Liver (tissue), 9 donors: Measurements from ENCODE around the gene ACP4. TPM values are rescaled to one million over a fixed set of nuclear protein-coding genes. Genes with fewer than 3 reads are reported as not detected.
"Not testable (repeated sequence)": the region's sequence is repeated elsewhere in the genome, so short reads cannot be mapped to it uniquely, and the experiment has no call there.

ENCODE experiments used
- DNase-seq: peaks from one replicate; pipeline ENCODE4 v3.0.0-alpha.2; 2017; ENCODE audit warnings: low spot score
- H3K27ac ChIP-seq, 2 donors: one replicate each; pipeline ENCODE4 v1.7.0; 2013; ENCODE audit warnings: inconsistent platforms in 2 of 2, low read length in 2 of 2, control low read depth in 1 of 2, low read depth in 1 of 2, mild to moderate bottlenecking in 1 of 2
- H3K27me3 ChIP-seq, 4 donors: one replicate each; pipeline versions ENCODE4 v1.6.1 to v1.7.0; 2013; ENCODE audit warnings: low read length in 3 of 4, inconsistent platforms in 1 of 4, mild to moderate bottlenecking in 1 of 4, moderate library complexity in 1 of 4; ENCODE audit not compliant: control insufficient read depth in 4 of 4, insufficient read depth in 4 of 4
- H3K36me3 ChIP-seq, 4 donors: one replicate each; pipeline versions ENCODE4 v1.6.1 to v1.7.0; 2013; ENCODE audit warnings: low read length in 3 of 4, mild to moderate bottlenecking in 3 of 4, low read depth in 1 of 4, moderate library complexity in 1 of 4; ENCODE audit not compliant: control insufficient read depth in 4 of 4, insufficient read depth in 3 of 4
- H3K4me1 ChIP-seq, 4 donors: one replicate each; pipeline versions ENCODE4 v1.6.1 to v1.7.0; 2013; ENCODE audit warnings: low read length in 3 of 4, mild to moderate bottlenecking in 3 of 4, moderate library complexity in 1 of 4; ENCODE audit not compliant: control insufficient read depth in 4 of 4, insufficient read depth in 4 of 4
- H3K4me3 ChIP-seq, 3 donors: one replicate each; pipeline versions ENCODE4 v1.6.1 to v1.7.0; 2013; ENCODE audit warnings: low read length in 3 of 3, control low read depth in 1 of 3, low read depth in 1 of 3, mild to moderate bottlenecking in 1 of 3
- H3K9ac ChIP-seq, 2 donors: one replicate each; pipeline ENCODE4 v1.7.0; 2013; ENCODE audit warnings: low read length in 2 of 2, mild to moderate bottlenecking in 2 of 2, moderate library complexity in 2 of 2, control low read depth in 1 of 2, low read depth in 1 of 2
- H3K9me3 ChIP-seq, 4 donors: one replicate each; pipeline versions ENCODE4 v1.6.1 to v1.7.0; 2013; ENCODE audit warnings: low read length in 3 of 4; ENCODE audit not compliant: control insufficient read depth in 4 of 4
- ATF3 ChIP-seq: IDR thresholded peaks from 2 replicates; pipeline ENCODE4 v1.6.1; 2016; ENCODE audit warnings: antibody characterized with exemption
- CTCF ChIP-seq: fragments of 150-350 bp; IDR thresholded peaks from 2 replicates; pipeline ENCODE4 v1.5.1; 2017; ENCODE audit warnings: improper control_type of control experiment, low read depth, low read length; ENCODE audit not compliant: missing input control
- EGR1 ChIP-seq, 2 donors: IDR thresholded peaks; 2 replicates each; pipeline ENCODE4 v1.6.1; 2016 to 2018; ENCODE audit warnings: antibody characterized with exemption in 2 of 2, low read depth in 2 of 2
- FOXA1 ChIP-seq: IDR thresholded peaks from 2 replicates; pipeline ENCODE4 v1.6.1; 2016; ENCODE audit warnings: antibody characterized with exemption
- FOXA2 ChIP-seq: IDR thresholded peaks from 2 replicates; pipeline ENCODE4 v1.6.1; 2016; ENCODE audit warnings: antibody characterized with exemption
- GABPA ChIP-seq, 2 donors: IDR thresholded peaks in 1 of 2; conservative IDR thresholded peaks in 1 of 2; 2 replicates each; pipeline ENCODE4 v1.6.1; 2016; ENCODE audit warnings: antibody characterized with exemption in 2 of 2, mild to moderate bottlenecking in 1 of 2, moderate library complexity in 1 of 2
- HNF4A ChIP-seq, 2 donors: conservative IDR thresholded peaks; 2 replicates each; pipeline ENCODE4 v1.6.1; 2016; ENCODE audit warnings: antibody characterized with exemption in 2 of 2, mild to moderate bottlenecking in 2 of 2
- HNF4G ChIP-seq: IDR thresholded peaks from 2 replicates; pipeline ENCODE4 v1.6.1; 2016; ENCODE audit warnings: antibody characterized with exemption
- JUND ChIP-seq, 2 donors: IDR thresholded peaks; 2 replicates each; pipeline ENCODE4 v1.6.1; 2016; ENCODE audit warnings: antibody characterized with exemption in 2 of 2
- MAX ChIP-seq: IDR thresholded peaks from 2 replicates; pipeline ENCODE4 v1.6.1; 2016; ENCODE audit warnings: antibody characterized with exemption
- NR2F2 ChIP-seq: IDR thresholded peaks from 2 replicates; pipeline ENCODE4 v1.6.1; 2016; ENCODE audit warnings: antibody characterized with exemption
- RAD21 ChIP-seq, 2 donors: IDR thresholded peaks; 2 replicates each; pipeline ENCODE4 v1.6.1; 2016; ENCODE audit warnings: antibody characterized with exemption in 2 of 2, mild to moderate bottlenecking in 2 of 2
- REST ChIP-seq: IDR thresholded peaks from 2 replicates; pipeline ENCODE4 v1.6.1; 2016; ENCODE audit warnings: antibody characterized with exemption, mild to moderate bottlenecking
- RXRA ChIP-seq, 2 donors: IDR thresholded peaks; 2 replicates each; pipeline ENCODE4 v1.6.1; 2017 to 2018; ENCODE audit warnings: antibody characterized with exemption in 2 of 2, mild to moderate bottlenecking in 1 of 2
- SP1 ChIP-seq: IDR thresholded peaks from 2 replicates; pipeline ENCODE4 v1.6.1; 2018; ENCODE audit warnings: antibody characterized with exemption, mild to moderate bottlenecking
- TAF1 ChIP-seq: conservative IDR thresholded peaks from 2 replicates; pipeline ENCODE4 v1.6.1; 2016; ENCODE audit warnings: antibody characterized with exemption, mild to moderate bottlenecking
- YY1 ChIP-seq: IDR thresholded peaks from 2 replicates; pipeline ENCODE4 v1.6.1; 2016; ENCODE audit warnings: antibody characterized with exemption, mild to moderate bottlenecking
- ZBTB33 ChIP-seq: IDR thresholded peaks from 2 replicates; pipeline ENCODE4 v1.6.1; 2016; ENCODE audit warnings: antibody characterized with exemption
- WGBS: extraction: QIAGEN DNeasy Blood & Tissue Kit; methylation state at CpG from one replicate; pipeline ENCODE4 v1.1.7; 2013; 5-methylcytosine and 5-hydroxymethylcytosine counted together
- polyA plus RNA-seq, 2 donors: library from polyadenylated mRNA; stranded (reverse) in 1 of 2; unstranded in 1 of 2; fragments of 200-250 nt in 1 of 2; fragments of >200 nt in 1 of 2; fragmentation: Nextera tagmentation in 1 of 2; extraction: Ambion mirVana in 1 of 2; gene quantifications; one replicate each; pipeline versions ENCODE4 v1.2.1 to v1.2.3, GENCODE V29; 2013 to 2015
- total RNA-seq, 2 donors: library from RNA; depleted of rRNA; stranded (reverse); fragments of >200 nt; gene quantifications; one replicate each; pipeline ENCODE4 v1.2.3, GENCODE V29; 2014
- donor health status: healthy.
- donor health status: healthy.
- donor health status: healthy.
- donor health status: healthy.
- donor health status: healthy.

The ACP4 gene
- total and polyA plus RNA-seq, 4 donors, result 0.06 to 0.19 TPM; not detected in 2

- H3K27me3 ChIP-seq, result no peaks in the 10 kb centered on the region
Observed at GRCh38 chr19:50768277-50768676, 21.9 kb upstream of the ACP4 start.

GRCh38 chr19:50770164-50770563 is 20.1 kb upstream of the ACP4 start, which contains the start of gene GPR32:
Gene GPR32 (plus strand): TSS chr19:50770464. CDS start chr19:50770601, 137 bp downstream.
- H3K27ac ChIP-seq, H3K4me3 ChIP-seq, H3K9ac ChIP-seq, H3K36me3 ChIP-seq, H3K27me3 ChIP-seq, H3K4me1 ChIP-seq, DNase-seq, H3K9me3 ChIP-seq: not testable (repeated sequence)
- 70% methylated on average over 2 of the region's 2 CpGs for WGBS

More at GRCh38 chr19:50768277-50768676, 21.9 kb upstream of the ACP4 start:
- Histone ChIP-seq H3K36me3 (no peaks in the 10 kb centered on the region), H3K27ac (no peak overlapping the region), H3K9ac (no peak overlapping the region), H3K9me3 (no peaks in the 10 kb centered on the region), H3K4me3 (no peak overlapping the region), H3K4me1 (no peaks in the 10 kb centered on the region)
- no peak for DNase-seq
- 64% methylated on average over 5 of the region's 5 CpGs for WGBS
- no peak for TF ChIP-seq ATF3
- no peak for TF ChIP-seq REST
- no peak for TF ChIP-seq NR2F2
- no peak for TF ChIP-seq HNF4G
- TF ChIP-seq RAD21 (IDR thresholded peaks at IDR 0.05), result no peak
- no peak for TF ChIP-seq TAF1
- TF ChIP-seq EGR1 (IDR thresholded peaks at IDR 0.05; ENCODE audit: low read depth in 2 of 2), result no peak
- TF ChIP-seq CTCF, result no peak
- no peak for TF ChIP-seq SP1
- TF ChIP-seq MAX, result no peak
- TF ChIP-seq ZBTB33, result no peak
- no peak for TF ChIP-seq YY1
- no peak for TF ChIP-seq RXRA (IDR thresholded peaks at IDR 0.05)
- TF ChIP-seq JUND (IDR thresholded peaks at IDR 0.05), result no peak
- no peak for TF ChIP-seq HNF4A (conservative IDR thresholded peaks at IDR 0.05)
- TF ChIP-seq FOXA2, result no peak
- no peak for TF ChIP-seq FOXA1
- TF ChIP-seq GABPA (IDR thresholded peaks at IDR 0.05 in 1 of 2, conservative IDR thresholded peaks at IDR 0.05 in 1 of 2), result no peak
